Activated naive CD8-positive, alpha-beta T cell treated with anti-CD3 and anti-CD28 coated beads, Interleukin-2, amount 50 U/mL, for 16 hours (primary cell): ENCODE data around the gene MFAP5.

Experiments
- DNase-seq: peaks from one replicate; pipeline ENCODE4 v3.0.0-alpha.2; 2020; ENCODE audit warnings: low read depth, low spot score

The MFAP5 gene, protein sequence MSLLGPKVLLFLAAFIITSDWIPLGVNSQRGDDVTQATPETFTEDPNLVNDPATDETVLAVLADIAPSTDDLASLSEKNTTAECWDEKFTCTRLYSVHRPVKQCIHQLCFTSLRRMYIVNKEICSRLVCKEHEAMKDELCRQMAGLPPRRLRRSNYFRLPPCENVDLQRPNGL

DNA sequence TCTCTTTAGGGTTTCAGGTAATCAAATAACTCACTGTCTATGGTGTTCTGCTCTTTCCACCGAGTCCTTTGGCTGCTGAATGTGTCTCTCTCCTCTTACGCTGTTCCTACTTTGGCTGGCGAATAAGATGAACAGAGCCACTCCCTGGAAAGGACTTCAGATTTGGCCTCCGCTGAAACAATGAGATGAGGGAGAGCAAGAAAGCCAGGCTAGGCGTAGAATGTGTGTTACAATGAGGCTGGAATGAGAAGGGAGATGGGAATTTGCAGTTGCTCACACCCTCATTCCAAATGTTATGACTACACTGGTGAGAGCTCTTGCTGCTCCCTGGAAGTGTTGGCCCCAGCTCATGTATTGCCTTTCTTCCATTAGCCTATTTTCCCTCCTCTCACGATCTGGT, at the start of gene MFAP5:
Gene MFAP5 (minus strand): TSS at position 234 of the 400 bp plus-strand sequence. CDS start 722 bp downstream, outside the sequence.
- DNase-seq, result no peak

GRCh38 chr12:8709124-8709830, 46.7 kb upstream of the MFAP5 start:
- no peak for DNase-seq

DNA sequence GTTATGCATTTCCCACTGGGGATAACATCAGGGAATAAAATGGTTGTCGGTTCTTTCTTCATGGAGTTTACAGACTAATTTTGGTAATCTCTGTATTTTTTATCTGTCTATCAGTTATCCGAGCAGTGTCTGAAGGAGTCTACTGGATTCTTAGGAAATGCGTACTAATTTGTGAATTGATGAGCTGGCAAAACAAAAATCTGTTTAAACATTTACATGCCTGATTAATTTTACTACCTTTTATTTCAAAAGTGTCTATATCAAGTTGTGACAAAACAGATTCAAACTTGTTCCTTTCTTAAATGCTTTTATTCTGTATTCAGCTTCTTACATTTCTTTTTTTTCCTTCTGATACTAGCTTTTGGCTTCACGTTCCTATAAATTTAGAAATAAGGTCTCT, 39.5 kb upstream of the MFAP5 start:
- DNase-seq, result no peak

DNA sequence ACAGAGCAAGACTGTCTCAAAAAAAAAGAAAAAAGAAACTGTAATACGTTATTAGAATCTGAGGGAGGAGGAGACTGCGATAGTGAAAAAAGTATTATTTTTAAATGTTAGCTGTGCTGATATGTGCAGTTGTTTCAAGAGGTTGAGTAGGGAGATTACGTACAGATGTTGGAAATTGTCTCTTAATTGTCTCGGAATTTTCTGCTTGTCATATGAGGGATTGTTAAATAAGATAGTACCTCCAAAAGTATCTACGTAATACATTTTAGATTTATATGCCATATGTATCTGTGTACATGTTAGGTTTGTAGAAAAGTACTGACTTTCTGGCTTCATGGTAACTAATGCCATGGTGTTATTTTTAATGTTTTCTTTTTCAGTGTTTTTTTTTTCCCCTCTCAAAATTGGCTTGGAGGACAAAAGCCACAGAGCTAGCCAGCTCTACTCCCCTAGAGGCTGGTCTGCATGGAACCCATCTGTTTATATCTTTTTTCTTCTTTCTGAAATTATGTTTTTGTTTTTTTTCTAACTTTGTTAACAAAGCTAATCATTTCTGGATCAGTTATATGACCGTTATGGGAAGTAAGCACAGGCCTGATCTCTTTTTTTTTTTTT, 38.5 kb upstream of the MFAP5 start:
- DNase-seq, result no peak

- no peak for DNase-seq
These were observed 37.1 kb upstream of the MFAP5 start for GRCh38 chr12:8699714-8700113.

DNA sequence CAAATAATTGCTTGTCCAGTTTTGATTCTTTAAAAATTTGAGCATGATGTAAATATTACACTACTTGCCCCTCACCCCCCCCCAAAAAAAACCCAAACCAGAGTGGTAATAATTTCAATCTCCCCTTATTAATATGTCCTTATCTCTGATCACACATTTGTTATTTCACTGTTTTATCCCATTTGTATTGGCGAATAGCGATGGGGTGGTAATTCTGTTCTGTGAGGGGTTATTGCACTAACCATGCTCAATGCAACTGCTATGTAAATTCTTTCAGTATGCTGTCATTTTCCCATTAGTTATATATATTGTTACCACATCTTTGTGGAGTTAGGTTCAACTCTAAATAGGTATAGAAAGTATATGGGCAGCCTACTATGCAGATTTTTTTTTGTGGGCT, 36.3 kb upstream of the MFAP5 start:
- DNase-seq, result no peak

GRCh38 chr12:8698132-8698851, 35.7 kb upstream of the MFAP5 start:
- DNase-seq, result peak; percentile 11

DNA sequence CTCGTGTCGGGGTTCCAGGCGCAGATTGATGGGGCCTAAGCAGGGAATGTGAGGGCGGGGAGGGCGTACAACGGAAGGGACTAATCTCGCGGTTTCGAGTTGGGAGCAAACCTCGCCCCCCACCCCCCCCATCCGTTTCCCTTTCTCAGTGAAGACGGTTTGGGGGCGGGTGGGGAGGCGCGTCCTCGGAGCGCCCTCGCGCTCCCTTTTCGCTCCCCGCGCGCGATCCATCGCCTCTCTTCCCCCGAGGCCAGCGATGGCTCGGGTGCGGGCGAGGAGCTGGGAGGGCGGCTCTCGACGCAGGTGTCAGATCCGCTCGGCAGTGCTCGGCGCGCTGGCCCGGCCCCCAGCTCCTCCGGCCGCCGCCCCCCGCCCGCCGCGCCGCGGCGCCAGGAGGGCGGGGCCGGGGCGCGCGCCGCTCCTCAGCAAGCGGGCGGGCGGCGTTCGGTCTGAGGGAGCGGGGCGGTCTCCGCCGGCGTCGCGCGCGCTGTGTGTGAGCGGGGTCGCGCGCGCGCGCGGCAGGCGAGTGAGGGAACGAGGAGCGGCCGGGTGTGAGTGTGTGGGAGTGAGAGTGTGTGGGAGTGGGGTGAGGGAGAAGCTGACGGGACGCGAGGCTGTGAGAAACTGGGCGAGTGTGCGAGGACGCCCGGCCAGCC, 35.0 kb upstream of the MFAP5 start, which contains the start of gene RIMKLB:
Gene RIMKLB (plus strand): TSS at position 516 of the 656 bp plus-strand sequence. CDS start 15,876 bp downstream, outside the sequence.
- peak; percentile 48 for DNase-seq

GRCh38 chr12:8697120-8697475, 34.5 kb upstream of the MFAP5 start:
- no peak for DNase-seq

DNA sequence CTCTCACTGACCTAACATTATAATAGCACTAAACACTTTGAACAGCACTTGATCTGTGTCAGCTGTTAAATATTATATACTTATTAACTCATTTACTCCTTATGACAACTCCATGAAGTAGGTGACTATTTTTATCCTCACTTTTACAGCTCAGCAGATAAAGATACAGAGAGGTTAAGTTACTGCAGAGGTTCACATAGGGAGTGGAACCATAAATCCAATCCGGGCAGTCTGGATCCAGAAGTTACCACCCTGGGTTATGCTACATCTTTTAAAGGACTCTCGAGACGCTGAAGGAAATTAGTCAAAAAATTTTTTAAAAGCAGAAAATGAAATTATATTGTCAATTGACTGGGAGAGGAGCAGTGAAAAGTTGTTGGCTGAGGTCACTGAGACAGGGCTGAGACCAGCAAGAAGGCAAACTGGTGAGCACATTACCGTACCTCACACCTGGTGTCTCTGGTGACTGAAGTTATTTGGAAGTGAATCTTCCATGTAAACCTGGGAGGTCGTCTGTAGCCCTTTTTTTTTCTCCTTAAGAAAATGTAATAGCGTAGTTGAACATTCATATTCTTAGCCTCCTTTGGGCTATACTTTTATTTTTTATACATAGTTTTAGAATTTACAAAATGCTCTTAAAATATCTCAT, 33.9 kb upstream of the MFAP5 start:
- no peak for DNase-seq

DNA sequence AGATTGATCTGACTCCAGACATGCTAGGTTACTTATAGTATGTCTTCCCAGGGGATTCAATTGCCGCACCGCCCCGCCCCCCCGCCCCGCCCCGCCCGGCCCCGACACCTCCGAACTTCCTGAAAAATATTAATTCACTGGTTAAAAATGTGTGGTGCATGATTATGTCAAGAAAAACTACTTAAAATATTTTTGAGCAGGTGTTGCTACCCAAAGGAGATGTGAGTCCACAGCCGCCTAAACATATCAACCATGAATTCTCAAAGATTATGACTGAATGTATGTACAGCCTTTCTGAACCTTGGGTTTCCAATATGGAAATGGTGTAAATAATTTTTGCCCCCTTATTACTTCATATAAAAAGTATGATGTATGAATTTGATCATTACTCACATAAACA, 32.5 kb upstream of the MFAP5 start:
- DNase-seq, result no peak

GRCh38 chr12:8692573-8692972, 29.9 kb upstream of the MFAP5 start:
- DNase-seq, result no peak

- no peak for DNase-seq
These were observed 27.1 kb upstream of the MFAP5 start for GRCh38 chr12:8689681-8690080.

DNA sequence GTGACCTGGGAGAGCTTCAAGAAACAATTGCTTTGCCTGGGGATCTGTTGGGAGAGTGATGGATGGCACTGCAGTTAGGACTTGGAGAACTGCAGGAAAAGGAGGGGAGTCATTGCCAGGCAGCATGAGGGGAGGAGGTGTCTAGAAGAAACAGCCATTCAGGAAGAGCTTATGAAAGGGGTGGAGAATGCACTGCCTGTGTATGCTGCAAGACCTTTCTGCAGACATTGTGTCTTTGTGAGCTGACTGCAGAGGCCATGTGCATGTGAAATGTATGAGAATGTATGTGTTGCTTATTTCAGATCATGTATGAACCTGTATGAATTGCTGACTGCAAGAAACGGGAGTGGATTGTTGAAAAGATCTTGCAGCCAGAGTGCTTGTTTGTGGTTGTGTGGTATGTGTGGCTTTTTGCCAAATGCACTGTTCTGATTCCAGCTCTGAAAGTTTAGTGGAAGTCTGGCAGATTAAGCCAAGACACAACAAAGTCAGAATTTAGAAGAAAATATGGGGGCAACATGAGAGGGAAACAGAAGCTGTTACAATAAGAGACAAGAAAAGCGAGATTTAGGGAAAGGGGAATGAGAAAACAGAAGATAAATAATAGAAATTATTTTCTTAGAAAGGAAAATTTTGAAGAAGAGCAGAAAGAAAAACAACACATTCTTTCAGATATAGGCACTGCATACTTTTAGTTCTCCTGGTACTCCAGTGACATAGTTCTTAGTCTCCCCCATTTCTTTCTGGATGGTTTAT, 25.4 kb upstream of the MFAP5 start:
- no peak for DNase-seq

- DNase-seq, result no peak
These were observed 22.4 kb upstream of the MFAP5 start for GRCh38 chr12:8685051-8685450.

DNA sequence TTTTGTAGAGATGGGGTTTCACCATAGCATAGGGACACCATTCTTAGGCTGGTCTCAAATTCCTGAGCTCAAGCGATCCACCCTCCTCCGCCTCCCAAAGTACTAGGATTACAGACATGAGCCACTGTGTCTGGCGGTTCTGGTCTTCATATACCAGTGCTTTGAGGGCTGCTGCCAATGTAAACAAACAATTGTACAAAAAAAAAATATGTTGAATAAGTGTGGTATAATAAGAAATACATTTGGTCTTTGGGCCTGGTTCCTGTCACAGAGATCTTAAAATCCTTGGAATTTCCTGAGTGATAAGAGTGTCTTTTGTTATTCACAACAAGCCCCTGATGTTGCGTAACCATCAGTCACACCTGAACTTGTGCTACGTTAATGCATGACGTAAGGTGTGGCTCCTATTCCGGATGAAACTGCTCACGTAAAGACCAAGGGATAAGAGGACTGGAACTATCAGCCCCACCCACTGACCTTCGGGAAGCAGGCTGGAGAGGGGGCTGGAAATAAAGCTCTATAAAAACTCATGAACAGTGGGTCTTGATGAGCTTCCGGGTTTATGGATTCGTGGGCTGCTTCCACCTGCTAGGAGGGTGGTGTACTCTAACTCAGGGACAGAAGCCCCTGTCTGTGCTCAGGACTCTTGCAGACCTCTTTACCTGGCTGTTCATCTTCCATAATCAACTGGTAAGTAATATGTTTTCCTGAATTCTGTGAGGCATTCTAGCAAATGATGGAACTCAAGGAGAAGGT, 18.7 kb upstream of the MFAP5 start:
- DNase-seq, result no peak

- DNase-seq, result no peak
These were observed 17.9 kb upstream of the MFAP5 start for GRCh38 chr12:8680533-8680932.

GRCh38 chr12:8678661-8679111, 16.1 kb upstream of the MFAP5 start:
- DNase-seq, result no peak

DNA sequence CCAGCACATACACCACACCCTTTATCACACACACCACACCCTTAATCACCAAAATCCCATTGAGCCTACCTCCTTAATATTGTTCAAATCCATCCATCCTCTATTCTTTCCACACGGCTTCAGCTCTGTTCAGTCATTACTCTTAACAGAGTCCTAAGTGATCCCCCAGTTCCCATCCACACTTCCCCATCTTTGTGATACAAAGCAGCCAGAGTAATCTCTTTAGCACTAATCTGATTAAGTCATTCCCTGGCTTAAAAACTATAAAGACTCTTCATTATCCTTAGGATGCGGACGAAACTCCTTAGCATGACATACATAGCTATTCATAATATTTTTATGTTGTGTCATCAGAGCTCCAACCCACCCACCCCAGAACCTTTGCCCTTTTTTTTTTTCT, 14.7 kb upstream of the MFAP5 start:
- DNase-seq, result no peak

DNA sequence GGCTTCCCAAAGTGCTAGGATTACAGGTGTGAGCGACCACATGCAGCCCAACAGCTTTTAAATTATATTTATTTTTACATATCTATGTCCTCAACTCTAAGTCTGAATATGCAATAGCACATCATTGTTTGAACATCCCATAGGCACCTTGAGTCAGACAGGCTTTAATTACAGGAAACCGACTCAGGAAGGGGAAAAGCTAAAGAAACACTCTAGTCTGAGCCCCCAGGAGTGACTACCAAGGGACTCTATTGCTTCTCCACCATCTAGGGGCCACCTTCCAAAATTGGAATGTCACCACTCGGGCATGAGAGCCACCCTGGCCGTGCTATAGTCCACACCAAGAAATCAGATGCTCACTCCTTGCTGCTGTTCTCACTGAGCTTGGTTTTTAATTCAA, 14.0 kb upstream of the MFAP5 start:
- no peak for DNase-seq
